A673 (cell line): Measurements from ENCODE around the gene PRDM16.

Source experiments
- EZH2 ChIP-seq: fragments of 200-600 bp; sonication (generic); IDR thresholded peaks from 2 replicates; pipeline ENCODE4 v1.6.1; 2017; ENCODE audit warnings: borderline replicate concordance, low read depth, mild to moderate bottlenecking, mixed read lengths, antibody characterized with exemption, low read length; ENCODE audit not compliant: poor library complexity, severe bottlenecking
- TF ChIP-seq, protein P1 (sequence below): fragments of 300-800, 200-600 bp; sonication (generic); conservative IDR thresholded peaks from 2 replicates; pipeline ENCODE4 v1.5.1; 2017; ENCODE audit warnings: low read depth, mild to moderate bottlenecking, antibody characterized with exemption, low read length, moderate library complexity, mixed read lengths

DNA sequence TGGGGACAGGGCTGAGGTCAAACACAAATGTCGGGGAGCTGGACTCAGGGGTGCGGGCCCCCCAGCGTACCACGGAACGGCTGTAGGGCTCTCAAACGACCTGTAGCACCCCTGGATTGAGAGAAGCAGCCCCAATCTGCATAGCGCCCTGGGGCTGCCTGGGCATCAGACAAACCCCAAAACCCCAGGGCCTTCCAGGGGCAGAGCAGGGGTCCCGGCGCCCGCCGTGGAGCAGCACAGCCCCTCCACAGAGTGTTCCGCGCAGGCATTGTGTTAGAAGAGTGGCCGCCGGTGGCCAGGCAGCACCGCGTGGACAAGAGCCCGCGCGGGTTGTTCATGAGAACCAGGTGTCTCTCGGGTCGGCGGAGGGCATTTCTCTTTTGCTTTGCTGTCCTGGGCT lies 321.3 kb downstream of the PRDM16 start:
- TF ChIP-seq, protein P1, sequence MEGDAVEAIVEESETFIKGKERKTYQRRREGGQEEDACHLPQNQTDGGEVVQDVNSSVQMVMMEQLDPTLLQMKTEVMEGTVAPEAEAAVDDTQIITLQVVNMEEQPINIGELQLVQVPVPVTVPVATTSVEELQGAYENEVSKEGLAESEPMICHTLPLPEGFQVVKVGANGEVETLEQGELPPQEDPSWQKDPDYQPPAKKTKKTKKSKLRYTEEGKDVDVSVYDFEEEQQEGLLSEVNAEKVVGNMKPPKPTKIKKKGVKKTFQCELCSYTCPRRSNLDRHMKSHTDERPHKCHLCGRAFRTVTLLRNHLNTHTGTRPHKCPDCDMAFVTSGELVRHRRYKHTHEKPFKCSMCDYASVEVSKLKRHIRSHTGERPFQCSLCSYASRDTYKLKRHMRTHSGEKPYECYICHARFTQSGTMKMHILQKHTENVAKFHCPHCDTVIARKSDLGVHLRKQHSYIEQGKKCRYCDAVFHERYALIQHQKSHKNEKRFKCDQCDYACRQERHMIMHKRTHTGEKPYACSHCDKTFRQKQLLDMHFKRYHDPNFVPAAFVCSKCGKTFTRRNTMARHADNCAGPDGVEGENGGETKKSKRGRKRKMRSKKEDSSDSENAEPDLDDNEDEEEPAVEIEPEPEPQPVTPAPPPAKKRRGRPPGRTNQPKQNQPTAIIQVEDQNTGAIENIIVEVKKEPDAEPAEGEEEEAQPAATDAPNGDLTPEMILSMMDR = no peak
- no peak for TF ChIP-seq EZH2
